ENCODE results near the gene TTLL11. TPM values are rescaled to one million over a fixed set of nuclear protein-coding genes. Genes with fewer than 3 reads are reported as not detected.
"Not testable (repeated sequence)": the region's sequence is repeated elsewhere in the genome, so short reads cannot be mapped to it uniquely, and the experiment has no call there.

Gene TTLL11
- polyA plus RNA-seq, 4 donors = 6.6 to 9.3 (median 7.9) TPM

DNA sequence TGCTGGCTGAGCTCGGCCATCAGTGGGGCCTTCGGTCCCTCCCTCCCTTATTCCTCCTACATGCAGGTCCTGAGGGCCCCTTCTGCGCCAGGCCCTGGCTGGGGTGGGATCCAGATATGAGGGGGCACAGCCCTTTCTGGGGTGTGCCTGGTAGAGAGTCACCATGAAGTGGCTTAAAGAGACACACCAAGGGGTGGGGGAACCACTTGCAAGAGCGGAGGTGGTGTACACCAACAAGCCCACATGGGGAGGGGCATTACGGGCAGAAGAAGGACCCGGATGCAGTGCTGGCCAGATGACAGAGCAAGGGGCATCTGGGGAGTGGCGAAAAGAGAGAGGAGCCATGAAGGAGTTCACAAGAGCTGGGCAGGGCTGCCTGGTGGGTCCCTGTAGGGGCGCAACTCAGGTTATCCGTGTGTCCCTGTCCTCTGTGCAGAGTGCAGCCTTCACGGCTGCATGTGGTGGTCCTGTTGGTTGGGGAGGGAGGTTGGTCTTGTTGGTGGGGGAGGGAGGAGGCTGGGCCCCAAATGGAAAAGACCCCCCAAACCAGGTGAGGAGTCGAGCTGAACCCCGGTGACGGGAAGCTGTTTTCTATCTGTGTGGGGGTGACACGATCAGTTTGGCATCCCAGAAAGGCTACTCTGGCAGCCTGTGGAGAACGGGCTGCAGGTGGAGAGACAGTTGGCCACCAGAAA, 283.6 kb downstream of the TTLL11 start:
- no peak for DNase-seq (ENCODE audit: low read depth in 4 of 4, low spot score in 3 of 4)

DNA sequence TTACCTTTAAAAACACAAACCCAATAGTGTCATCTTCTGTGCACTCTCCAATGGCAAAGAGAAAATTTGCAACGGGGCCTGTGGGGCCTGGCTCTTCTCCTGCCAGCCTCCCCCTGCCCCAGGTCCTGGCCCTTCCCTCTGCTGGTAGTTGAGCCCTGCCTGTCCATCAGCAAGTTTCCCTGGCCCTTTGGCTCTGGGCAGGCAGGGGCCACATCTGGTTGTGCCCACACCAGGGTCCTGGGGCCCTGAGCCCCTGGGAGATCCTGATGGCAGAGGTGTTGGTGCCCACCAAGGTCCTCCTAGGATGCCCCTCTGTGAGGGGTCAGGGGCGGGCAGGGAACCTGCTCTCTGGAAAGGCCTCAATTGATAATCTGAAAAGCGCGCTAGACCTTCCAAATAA, 284.3 kb downstream of the TTLL11 start:
- no peak for DNase-seq (ENCODE audit: low read depth in 4 of 4, low spot score in 3 of 4)

DNA sequence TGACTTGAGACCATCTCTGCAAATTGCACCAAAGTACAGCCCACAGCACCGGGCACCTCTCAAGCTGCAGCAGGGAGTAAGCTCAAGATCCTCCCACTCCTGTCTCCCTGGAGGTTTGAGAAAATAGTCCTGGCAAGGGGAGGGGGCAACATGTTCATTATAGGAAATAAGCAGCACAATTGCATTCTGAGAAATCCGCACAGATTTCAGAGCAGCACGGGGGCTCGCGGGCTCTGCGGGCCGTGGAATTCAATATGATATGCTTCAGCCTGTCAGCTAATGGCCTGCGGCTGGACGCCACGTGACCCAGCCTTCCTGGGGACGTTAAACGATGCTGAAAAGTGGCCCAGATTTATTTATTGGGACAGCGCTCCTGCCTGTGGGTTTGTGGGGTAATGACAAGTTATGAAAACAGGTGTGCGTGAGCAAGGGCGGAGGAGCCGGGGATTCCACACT, 285.3 kb downstream of the TTLL11 start:
- peak in 1 of 4 donors; percentile 19 for DNase-seq (ENCODE audit: low read depth in 4 of 4, low spot score in 3 of 4)

DNA sequence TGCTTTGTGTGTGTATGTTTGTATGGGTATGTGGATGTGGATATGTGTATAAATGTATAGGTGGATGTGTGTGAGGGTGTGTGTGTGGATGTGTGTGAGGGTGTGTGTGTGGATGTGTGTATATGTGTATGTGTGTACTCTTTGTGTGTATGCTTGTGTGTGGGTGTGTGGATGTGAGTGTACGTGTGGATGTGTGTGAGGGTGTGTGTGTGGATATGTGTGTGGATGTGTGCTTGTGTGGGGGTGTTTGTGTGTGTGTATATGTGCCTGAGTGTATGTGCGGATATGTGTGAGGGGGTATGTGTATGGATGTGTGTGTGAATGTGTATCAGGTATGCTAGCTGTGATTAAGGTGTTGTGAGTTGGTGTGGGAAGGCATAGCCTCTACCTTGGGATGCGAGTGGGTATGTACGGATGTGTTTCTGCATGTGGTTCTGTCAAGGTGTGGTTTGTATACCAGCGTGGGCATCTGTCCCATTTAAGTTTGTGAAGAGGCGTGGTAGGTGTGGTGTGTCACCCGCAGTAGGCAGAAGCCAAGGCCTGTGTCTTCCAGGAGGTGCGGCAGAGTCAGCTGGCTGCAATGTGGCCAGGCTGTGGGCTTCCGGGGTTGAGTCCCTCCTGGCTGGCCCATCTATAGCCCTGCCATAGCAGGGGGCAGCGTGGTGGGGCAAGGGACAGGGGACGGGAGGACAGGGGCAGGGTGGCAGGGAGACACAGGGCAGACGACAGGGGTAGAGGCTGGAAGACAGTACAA, 285.9 kb downstream of the TTLL11 start:
- no peak for DNase-seq (ENCODE audit: low read depth in 4 of 4, low spot score in 3 of 4)

DNA sequence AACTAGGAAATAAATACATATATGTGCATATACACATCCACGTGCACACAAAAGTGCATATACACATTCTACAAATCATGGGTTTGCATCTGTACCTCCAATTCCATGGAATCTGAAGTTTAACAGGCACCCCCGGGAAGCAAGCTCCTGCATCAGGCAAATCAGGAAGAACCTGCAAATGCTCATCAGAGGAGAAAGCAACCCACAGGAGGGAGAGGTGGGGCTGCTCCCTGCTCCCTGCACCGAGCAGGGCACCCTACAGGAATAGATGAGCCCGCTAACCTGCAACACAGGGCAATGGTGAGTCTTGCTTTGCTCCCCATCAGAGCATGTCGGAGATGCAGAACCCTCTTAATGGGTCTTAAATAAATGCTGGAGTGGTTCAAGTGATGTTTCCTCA, 290.4 kb downstream of the TTLL11 start:
- no peak for DNase-seq (ENCODE audit: low read depth in 4 of 4, low spot score in 3 of 4)

DNA sequence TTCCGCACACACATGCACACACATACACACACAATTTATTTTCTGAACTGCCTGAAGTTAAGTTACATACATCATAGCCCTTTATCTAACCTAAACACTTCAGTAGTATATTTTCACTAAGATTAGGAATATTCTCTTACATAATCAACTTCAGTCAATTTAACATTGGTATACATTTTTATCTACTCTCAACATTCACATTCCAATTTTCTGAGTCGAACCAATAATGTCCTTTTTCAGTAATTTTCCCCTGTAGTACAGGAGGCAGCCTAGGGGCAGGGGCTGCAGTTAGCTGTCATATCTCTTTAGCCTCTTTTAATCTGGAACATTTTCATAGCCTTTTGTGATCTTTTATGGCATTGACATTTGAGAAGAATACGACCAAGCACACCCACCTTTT, 291.5 kb downstream of the TTLL11 start:
- DNase-seq (ENCODE audit: low read depth in 4 of 4, low spot score in 3 of 4) = no peak

DNA sequence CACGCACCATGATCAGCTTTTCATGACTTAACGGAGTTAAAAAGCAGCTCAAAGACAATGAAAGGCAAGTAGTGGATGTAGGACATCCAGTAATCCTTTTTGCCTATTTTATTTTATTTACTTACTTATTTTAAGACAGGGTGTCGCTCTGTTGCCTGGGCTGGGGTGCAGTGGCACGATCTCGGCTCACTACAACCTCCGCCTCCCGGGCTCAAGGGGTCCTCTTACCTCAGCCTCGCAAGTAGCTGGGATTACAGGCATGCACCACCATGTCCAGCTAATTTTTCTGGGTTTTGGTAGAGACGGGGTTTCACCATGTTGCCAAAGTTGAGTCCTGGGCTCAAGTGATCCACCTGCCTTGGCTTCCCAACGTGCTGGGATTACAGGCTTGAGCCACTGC, 292.7 kb downstream of the TTLL11 start:
- no peak for DNase-seq (ENCODE audit: low read depth in 4 of 4, low spot score in 3 of 4)

DNA sequence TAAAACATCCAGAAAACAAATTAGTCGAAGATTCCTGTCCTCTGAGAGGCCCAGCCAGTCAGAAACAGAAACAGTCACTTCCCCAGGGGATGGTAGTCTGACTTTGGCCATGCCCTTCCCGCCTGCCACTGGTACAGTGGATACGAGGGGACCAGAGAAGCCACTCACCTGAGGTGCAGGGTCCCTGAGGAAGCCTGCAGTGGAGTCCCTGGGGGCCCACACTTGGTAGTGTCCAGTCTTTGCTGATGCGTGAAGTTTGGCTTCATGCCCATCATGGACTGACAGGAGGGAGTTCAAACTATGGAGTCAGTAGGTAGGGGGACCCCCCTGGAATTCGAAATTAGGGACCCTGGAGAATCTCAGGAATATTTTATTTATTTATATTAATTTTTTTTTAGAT, 294.2 kb downstream of the TTLL11 start:
- no peak for DNase-seq (ENCODE audit: low read depth in 4 of 4, low spot score in 3 of 4)

DNA sequence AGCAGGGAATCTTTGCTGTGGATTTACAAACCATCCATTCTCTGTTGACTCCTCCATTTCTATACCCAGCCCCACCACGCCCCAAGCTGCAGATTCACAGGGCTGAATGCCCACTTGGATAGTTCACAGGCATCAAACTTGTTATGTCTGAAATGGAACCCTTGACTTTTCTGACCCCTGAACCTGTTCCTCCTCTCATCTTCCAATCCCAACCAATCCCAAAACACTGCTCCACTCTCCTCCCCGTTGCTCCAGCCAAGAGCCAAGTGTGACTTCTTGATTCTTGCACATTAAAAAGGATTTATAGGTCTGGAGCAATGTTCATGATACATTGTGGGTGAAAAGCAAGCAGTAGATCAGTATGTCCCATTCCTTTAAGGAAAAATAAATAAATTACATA, 296.0 kb downstream of the TTLL11 start:
- peak in 3 of 4 donors; percentile 38 to 60 (median 39) for DNase-seq (ENCODE audit: low read depth in 4 of 4, low spot score in 3 of 4)

DNA sequence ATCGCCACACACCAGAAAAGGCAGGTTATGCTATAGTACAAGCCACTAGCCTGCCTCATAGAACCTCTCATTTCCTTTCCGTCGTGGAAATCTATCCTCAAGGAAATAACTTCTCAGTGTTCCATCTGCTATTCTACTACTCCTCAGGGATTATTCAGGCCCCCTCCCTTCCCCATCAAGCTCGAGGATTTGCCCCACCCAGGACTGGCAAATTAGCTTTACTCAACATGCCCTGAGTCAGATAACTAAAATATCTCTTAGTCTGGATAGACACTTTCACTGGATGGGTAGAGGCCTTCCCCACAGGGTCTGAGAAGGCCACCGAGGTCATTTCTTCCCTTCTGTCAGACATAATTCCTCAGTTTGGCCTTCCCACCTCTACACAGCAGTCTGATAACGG, 298.8 kb downstream of the TTLL11 start:
- not testable (repeated sequence) for DNase-seq (ENCODE audit: low read depth in 4 of 4, low spot score in 3 of 4)

DNA sequence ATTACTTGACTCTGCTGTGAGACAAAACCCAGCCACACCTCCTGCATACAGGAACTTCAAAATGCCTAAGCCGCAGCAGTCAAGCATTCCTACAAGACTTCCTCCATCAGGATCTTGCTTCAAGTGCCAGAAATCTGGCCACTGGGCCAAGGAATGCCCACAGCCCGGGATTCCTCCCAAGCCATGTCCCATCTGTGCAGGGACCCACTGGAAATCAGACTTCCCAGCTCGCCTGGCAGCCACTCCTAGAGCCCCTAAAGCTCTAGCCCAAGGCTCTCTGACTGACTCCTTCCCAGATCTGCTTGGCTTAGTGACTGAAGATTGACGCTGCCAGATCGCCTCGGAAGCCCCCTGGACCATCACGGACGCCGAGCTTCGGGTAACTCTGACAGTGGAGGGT, 300.6 kb downstream of the TTLL11 start:
- DNase-seq (ENCODE audit: low read depth in 4 of 4, low spot score in 3 of 4) = not testable (repeated sequence)

DNA sequence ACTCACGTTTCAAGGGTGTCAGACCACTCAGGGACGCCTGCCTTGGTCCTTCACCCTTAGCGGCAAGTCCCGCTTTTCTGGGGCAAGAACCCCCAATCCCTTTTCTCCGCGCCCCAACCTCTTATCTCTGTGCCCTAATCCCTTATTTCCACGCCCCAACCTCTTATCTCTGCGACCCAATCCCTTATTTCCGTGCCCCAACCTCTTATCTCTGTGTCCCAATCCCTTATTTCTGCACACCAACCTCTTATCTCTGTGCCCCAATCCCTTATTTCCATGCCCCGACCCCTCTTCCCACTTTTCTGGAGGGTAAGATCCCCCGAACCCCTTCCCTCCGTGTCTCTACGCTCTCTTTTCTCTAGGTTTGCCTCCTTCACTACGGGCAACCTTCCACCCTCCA, 302.3 kb downstream of the TTLL11 start:
- DNase-seq (ENCODE audit: low read depth in 4 of 4, low spot score in 3 of 4) = no peak

DNA sequence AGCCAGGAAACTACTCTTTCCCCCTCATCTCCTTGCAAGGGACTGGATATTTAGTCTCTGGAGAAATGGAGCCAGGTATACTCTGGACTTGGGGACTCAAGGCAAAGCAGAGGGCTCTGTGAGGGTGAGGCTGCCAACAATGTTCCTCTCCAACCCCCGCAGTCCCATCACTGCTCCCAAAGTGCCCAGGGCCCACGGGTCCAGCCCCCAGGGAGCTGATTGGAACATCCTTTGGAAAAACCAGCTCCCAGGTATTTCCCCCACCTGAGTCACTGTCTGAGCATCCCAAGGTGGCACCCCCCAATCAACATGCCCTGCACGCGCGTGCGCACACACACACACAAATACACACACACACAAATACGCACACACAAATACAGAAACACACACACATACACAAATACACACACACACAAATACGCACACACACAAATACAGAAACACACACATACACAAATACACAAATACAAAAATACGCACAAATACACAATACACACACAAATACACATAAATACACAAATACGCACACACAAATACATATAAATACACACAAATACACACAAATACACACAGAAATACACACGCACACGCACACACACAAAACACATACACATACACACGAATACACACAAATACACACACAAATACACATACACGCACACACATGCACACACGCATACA, 304.3 kb downstream of the TTLL11 start:
- DNase-seq (ENCODE audit: low read depth in 4 of 4, low spot score in 3 of 4) = no peak

DNA sequence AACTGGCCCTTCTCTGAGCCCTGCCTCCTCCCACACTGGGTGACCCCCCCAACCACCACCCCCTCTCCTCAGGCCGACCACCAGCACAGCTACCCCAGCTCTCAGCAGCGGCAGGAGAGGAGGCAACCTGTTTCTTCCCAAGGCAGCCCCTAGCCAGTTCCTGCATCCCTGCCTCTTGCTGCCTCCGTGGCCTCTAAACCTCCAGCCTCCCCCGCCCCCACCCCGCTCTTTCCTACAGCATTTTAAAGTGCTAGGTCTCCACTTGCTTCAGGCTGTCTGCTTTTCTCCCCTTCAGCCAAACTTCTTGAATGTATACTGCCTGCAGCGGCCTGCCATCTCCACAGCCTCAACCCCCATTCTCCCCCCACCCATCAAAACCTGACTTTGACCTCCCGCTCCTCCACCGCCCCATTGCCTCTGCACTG, 306.1 kb downstream of the TTLL11 start:
- DNase-seq (ENCODE audit: low read depth in 4 of 4, low spot score in 3 of 4) = no peak

DNA sequence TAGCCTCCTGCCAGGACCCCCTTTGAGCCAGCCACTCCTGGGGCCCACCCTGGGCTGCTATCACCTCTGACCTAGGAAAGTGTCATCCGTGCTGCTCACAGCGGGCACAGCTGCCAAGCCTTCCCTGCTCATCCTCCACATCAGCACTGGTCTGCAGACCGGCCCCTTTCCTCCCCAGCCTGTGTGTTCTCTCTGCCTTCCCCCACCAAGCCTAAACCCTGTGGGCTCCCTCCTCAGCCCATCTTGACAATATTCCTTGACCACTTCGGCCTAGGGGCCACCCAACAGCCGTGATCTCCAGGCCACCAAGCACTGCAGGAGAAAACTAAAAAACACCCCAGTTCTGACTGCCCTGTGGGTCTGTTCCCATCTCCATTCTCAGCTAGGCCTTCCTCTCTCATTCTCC, 306.6 kb downstream of the TTLL11 start:
- DNase-seq (ENCODE audit: low read depth in 4 of 4, low spot score in 3 of 4) = no peak

DNA sequence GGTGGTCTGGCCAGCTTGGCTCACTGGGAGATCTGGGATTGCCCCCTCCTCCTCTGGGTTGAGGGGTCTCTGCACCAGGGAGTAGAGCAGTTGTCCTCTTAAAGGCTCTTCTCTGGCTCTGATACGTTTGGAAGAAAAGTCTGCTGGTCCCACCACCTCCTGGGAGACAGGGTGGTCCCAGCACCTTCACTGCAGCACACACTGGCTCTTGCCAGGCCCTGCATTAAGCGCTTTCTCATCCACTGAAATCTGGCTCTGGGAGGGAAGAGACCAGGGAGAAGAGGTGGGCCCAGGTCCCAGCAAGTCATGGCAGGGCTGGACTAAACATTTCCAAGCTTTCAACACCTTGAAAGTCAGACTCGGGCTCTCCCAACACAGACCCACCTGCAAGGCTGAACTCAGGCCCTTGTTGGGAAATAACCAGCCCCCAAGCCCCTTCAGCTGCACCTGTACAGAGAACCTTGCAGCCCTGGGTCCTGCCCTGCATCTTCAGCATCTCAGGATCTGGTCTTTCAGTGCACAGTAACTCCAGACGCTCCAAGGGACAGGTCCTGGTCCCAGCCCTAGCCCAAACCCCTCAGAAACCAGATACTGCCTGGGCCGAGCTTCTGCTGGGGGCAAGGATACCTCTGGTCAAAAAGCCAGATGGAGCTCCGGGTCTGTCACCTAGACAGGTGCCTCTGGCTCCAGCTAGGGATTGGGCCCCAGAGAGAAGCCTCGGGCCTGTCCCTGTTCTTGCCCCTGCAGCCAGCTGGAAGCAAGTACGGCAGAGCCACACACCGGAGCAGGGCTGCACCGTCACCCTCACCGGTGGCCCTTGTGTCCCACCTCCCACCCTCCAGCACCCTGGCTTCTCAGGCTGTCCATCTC, 307.2 kb downstream of the TTLL11 start:
- DNase-seq (ENCODE audit: low read depth in 4 of 4, low spot score in 3 of 4) = no peak

DNA sequence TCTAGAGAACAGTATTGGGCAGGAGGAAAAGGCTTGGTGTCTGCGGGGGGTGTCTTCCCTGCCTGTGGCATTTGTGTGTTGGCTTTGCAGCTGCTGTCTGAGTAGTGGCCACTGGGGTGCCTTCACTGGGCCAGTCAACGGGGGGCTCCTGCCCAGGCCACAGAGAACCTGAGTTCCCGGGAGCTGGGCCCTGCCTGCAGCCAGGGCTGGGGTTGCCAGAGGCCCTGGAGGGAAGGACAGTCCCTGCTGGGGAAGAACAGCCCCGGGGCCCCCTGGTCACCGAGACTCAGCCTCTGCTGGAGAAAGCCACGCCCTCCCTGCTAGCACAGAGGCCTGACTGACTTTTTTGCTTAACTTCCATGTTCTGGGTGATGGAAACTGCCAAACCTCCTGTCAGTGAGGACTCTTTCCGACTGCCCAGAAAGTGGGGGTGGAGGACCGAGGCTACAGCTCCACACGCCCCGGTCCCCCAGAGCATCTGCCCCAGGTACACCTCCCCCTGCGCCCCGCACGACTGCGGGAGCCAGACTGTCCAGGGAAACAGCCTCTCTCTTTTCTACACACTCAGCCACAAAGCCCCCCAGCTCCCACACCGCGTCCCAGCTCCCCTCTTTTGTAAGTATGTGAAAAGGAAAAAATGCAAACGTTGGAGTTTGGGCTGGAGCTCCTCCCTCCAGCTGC, 308.2 kb downstream of the TTLL11 start:
- no peak for DNase-seq (ENCODE audit: low read depth in 4 of 4, low spot score in 3 of 4)

DNA sequence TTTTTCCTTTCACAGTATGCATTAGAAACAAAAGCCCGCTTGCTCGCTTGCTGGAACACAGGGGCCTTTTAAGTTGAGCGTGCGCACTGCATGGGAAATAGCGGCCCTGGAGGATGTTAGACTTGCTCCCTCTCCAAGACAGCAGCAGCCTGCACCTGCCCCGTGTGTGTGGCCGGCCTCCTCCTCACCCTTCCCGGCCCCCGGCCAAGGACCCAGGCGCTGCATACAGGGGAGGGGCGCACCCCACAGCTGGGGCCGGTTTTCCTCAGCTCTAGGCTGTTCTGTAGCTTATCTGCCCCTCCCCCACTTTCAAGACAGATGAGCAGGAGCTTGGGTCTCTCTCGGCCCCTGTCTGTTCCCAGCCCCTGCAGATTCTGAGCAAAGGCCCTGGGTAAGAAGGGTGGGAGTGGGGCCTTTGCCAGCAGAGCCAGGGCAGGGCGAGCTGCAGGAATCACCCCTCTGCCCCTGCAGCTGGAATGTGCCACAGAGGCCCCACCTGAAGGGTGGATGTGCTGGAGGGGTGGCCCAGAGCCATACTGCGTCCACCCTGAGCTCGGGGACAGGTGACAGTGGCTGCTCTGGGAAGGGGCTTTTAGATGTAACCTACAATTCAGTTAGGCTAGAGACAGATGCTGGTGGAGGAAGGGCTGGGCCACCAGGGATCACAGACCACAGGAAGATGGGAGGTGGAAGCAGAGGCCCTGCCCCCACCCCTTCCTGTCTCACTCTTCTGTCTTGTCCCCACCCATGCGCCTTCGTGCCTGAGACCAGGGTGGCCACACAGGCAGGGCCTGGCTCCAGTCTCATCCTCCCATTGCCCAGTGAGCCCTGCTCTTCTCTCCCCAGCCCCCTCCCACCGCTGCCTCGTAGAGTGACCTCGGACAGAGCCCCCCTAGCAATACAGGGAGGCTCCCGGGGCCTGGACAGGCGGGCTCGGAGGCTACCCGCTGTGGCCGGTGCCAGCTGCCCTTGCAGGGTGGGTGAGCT, 309.3 kb downstream of the TTLL11 start:
- no peak for DNase-seq (ENCODE audit: low read depth in 4 of 4, low spot score in 3 of 4)

DNA sequence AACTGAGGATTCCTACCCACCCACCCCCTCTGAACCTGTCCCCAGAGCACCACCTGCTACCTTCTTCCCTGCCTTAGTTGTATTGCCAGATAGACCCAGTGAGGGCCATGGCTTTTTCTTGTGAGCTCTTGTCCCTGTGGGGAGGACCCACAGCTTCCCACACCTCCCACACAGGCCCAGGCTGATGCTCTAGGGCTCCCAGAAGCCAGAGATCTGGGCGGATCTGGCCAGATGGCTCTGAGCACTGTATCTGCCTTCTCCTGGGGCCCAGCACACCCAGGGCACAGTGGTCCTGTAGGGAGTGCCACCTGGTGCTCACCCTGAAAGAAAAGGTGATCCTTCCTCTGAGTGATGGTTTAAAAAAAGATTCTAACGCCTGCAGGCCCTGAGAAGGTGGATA, 310.0 kb downstream of the TTLL11 start:
- no peak for DNase-seq (ENCODE audit: low read depth in 4 of 4, low spot score in 3 of 4)

All from left renal pelvis (tissue), 4 donors.